ENCODE measurements around the gene HADHA.
"Not testable (repeated sequence)": the region's sequence is repeated elsewhere in the genome, so short reads cannot be mapped to it uniquely, and the experiment has no call there.

Gene HADHA

GRCh38 chr2:26172871-26173775 lies 71.3 kb downstream of the HADHA start, which contains the start of gene GAREM2:
TSS of gene GAREM2 (plus strand) at chr2:26173088. CDS start at chr2:26173221, 133 bp downstream.
- no peak for DNase-seq (ENCODE audit: low read depth, low spot score)
- no peak within 1 kb of the TSS for H3K4me3 ChIP-seq (ENCODE audit: low read depth, low read length)
- in situ Hi-C loops (cut with HindIII; ENCODE audit: low sequenced_read_pairs), result no loop called here
- TF ChIP-seq, protein P1, sequence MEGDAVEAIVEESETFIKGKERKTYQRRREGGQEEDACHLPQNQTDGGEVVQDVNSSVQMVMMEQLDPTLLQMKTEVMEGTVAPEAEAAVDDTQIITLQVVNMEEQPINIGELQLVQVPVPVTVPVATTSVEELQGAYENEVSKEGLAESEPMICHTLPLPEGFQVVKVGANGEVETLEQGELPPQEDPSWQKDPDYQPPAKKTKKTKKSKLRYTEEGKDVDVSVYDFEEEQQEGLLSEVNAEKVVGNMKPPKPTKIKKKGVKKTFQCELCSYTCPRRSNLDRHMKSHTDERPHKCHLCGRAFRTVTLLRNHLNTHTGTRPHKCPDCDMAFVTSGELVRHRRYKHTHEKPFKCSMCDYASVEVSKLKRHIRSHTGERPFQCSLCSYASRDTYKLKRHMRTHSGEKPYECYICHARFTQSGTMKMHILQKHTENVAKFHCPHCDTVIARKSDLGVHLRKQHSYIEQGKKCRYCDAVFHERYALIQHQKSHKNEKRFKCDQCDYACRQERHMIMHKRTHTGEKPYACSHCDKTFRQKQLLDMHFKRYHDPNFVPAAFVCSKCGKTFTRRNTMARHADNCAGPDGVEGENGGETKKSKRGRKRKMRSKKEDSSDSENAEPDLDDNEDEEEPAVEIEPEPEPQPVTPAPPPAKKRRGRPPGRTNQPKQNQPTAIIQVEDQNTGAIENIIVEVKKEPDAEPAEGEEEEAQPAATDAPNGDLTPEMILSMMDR (IDR thresholded peaks at IDR 0.05; ENCODE audit: low read depth, low read length), result no peak

- TF ChIP-seq, protein P1 (IDR thresholded peaks at IDR 0.05; ENCODE audit: low read depth, low read length), result no peak
- DNase-seq (ENCODE audit: low read depth, low spot score), result no peak
Observed at GRCh38 chr2:26172189-26172870, 72.1 kb downstream of the HADHA start.

GRCh38 chr2:26170795-26171194 lies 73.6 kb downstream of the HADHA start:
- no peak overlapping the region for H3K4me3 ChIP-seq (ENCODE audit: low read depth, low read length)
- no peak for DNase-seq (ENCODE audit: low read depth, low spot score)
- in situ Hi-C loops (cut with HindIII; ENCODE audit: low sequenced_read_pairs), result no loop called here
- TF ChIP-seq, protein P1 (IDR thresholded peaks at IDR 0.05; ENCODE audit: low read depth, low read length), result no peak

More at GRCh38 chr2:26172189-26172870, 72.1 kb downstream of the HADHA start:
- in situ Hi-C loops (cut with HindIII; ENCODE audit: low sequenced_read_pairs), result no loop called here
- H3K4me3 ChIP-seq (ENCODE audit: low read depth, low read length), result no peak overlapping the region

DNA sequence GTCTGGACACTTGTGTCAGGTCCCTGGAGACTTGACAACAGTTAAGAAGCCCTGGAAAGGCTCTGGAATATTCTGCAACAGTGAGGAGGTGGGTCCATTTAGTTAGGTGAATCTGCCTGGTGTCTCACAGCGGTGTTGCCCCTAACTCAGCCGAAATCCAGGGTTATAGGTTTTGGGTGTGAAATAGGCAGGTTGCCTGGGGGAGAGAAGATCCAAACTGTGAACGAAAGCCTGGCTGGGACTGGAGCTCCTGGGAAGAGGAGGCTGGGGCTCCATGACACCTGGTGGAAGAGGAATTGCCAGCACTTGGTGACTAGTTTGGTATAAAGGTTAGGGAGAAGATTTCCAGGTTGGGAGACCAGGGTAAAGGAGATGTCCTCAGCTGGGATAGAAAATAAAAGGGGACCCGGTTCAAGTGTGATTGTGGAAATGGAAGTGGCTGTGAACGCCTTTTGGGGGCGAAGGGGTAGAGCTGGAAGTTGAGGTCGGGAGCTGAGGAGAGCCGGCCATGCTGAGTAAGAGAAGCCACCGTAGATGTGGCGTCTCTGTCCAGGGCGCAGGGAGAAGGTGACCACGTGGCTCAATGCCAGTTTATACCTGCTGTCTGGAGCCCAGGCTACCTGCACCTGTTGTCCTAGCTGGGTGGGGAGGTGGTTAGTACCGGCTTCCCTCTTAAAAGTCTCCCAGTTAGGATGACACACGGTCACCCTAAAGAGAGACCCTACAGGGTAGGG lies 74.6 kb downstream of the HADHA start:
- TF ChIP-seq, protein P1 (IDR thresholded peaks at IDR 0.05; ENCODE audit: low read depth, low read length), result no peak
- in situ Hi-C loops (cut with HindIII; ENCODE audit: low sequenced_read_pairs), result no loop called here
- no peak overlapping the region for H3K4me3 ChIP-seq (ENCODE audit: low read depth, low read length)
- no peak for DNase-seq (ENCODE audit: low read depth, low spot score)

GRCh38 chr2:26169226-26169625 lies 75.2 kb downstream of the HADHA start:
- H3K4me3 ChIP-seq (ENCODE audit: low read depth, low read length), result no peak overlapping the region
- TF ChIP-seq, protein P1 (IDR thresholded peaks at IDR 0.05; ENCODE audit: low read depth, low read length), result no peak
- no peak for DNase-seq (ENCODE audit: low read depth, low spot score)
- in situ Hi-C loops (cut with HindIII; ENCODE audit: low sequenced_read_pairs), result no loop called here

DNA sequence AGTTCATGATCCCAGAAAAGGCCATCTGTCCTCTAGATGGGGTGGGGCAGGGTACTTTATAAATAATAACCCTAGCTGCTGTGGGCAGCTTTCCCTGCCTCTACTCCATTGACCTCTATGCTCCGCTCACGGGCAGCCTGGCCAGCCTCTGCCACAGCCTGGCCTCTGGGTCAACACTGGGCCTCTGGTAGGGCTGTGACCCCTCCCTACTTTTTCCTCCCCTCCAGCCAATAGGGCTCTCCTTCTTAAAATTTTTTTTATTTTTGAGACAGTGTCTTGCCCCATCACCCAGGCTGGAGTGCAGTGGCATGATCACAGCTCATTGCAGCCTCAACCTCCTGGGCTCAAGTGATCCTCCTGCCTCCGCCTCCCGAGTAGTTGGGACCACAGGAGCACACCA lies 75.6 kb downstream of the HADHA start:
- no peak overlapping the region for H3K4me3 ChIP-seq (ENCODE audit: low read depth, low read length)
- in situ Hi-C loops (cut with HindIII; ENCODE audit: low sequenced_read_pairs), result no loop called here
- DNase-seq (ENCODE audit: low read depth, low spot score), result no peak
- TF ChIP-seq, protein P1 (IDR thresholded peaks at IDR 0.05; ENCODE audit: low read depth, low read length), result no peak

- DNase-seq (ENCODE audit: low read depth, low spot score); in situ Hi-C loops (cut with HindIII; ENCODE audit: low sequenced_read_pairs); H3K4me3 ChIP-seq (ENCODE audit: low read depth, low read length): not testable (repeated sequence)
Observed at GRCh38 chr2:26166541-26166940, 77.9 kb downstream of the HADHA start.
